Mesenchymal stem cell (in vitro differentiated cells and primary cell): ENCODE data around the gene IFITM1.
A peak's percentile ranks its signal among the peaks of the same experiment; 100 is the strongest.
"Not testable (repeated sequence)": the region's sequence is repeated elsewhere in the genome, so short reads cannot be mapped to it uniquely, and the experiment has no call there.

Experiments
- DNase-seq: peaks from one replicate; pipeline ENCODE4 v3.0.0-alpha.2; 2013
- H2AFZ ChIP-seq: one replicate; pipeline ENCODE4 v1.6.1; 2013; ENCODE audit warnings: low read depth, mild to moderate bottlenecking, control low read depth, inconsistent platforms, low read length, moderate library complexity
- H2AK5ac ChIP-seq: 2 replicates; pipeline ENCODE4 v1.6.1; 2013; ENCODE audit warnings: low read length, moderate library complexity, mild to moderate bottlenecking, inconsistent platforms; ENCODE audit not compliant: severe bottlenecking
- H2BK120ac ChIP-seq: one replicate; pipeline ENCODE4 v1.6.1; 2013; ENCODE audit warnings: low read depth, mild to moderate bottlenecking, inconsistent platforms, low read length, moderate library complexity
- H2BK12ac ChIP-seq, 2 experiments: one replicate each; pipeline ENCODE4 v1.6.1; 2013; ENCODE audit warnings: inconsistent platforms in 2 of 2, low read length in 2 of 2, mild to moderate bottlenecking in 2 of 2, moderate library complexity in 2 of 2, control low read depth in 1 of 2
- H2BK15ac ChIP-seq: one replicate; pipeline ENCODE4 v1.6.1; 2013; ENCODE audit warnings: mild to moderate bottlenecking, low read depth, inconsistent platforms; ENCODE audit not compliant: poor library complexity, severe bottlenecking
- H2BK5ac ChIP-seq: 2 replicates; pipeline ENCODE4 v1.6.1; 2013; ENCODE audit warnings: low read depth, mild to moderate bottlenecking, low read length, control low read depth, inconsistent platforms; ENCODE audit not compliant: poor library complexity, severe bottlenecking
- H3K14ac ChIP-seq, 2 experiments: one replicate each; pipeline ENCODE4 v1.6.1; 2013; ENCODE audit warnings: inconsistent platforms in 2 of 2, low read length in 2 of 2, control low read depth in 1 of 2, mild to moderate bottlenecking in 1 of 2, moderate library complexity in 1 of 2
- H3K18ac ChIP-seq, 2 experiments: one replicate each; pipeline ENCODE4 v1.6.1; 2013; ENCODE audit warnings: inconsistent platforms in 2 of 2, low read length in 2 of 2, control low read depth in 1 of 2, low read depth in 1 of 2, mild to moderate bottlenecking in 1 of 2
- H3K23ac ChIP-seq, 2 experiments: one replicate each; pipeline ENCODE4 v1.6.1; 2013; ENCODE audit warnings: inconsistent platforms in 2 of 2, low read length in 2 of 2, mild to moderate bottlenecking in 2 of 2, moderate library complexity in 2 of 2, control low read depth in 1 of 2
- H3K27ac ChIP-seq: 2 replicates; pipeline ENCODE4 v1.5.1; 2013; ENCODE audit warnings: mild to moderate bottlenecking, moderate library complexity, low read length, control low read depth, inconsistent platforms; ENCODE audit not compliant: poor library complexity, severe bottlenecking
- H3K27me3 ChIP-seq, 2 experiments: 2 replicates each; pipeline versions ENCODE4 v1.6.1 to v1.7.0; 2013; ENCODE audit warnings: low read length in 2 of 2, mild to moderate bottlenecking in 2 of 2, moderate library complexity in 2 of 2, control low read depth in 1 of 2, inconsistent platforms in 1 of 2; ENCODE audit not compliant: control insufficient read depth in 1 of 2, insufficient read depth in 1 of 2
- H3K36me3 ChIP-seq, 2 experiments: 2 replicates each; pipeline versions ENCODE4 v1.6.1 to v1.7.0; 2013; ENCODE audit warnings: low read length in 2 of 2, control low read depth in 1 of 2, inconsistent platforms in 1 of 2, low read depth in 1 of 2, mild to moderate bottlenecking in 1 of 2; ENCODE audit not compliant: insufficient read depth in 2 of 2, control insufficient read depth in 1 of 2
- H3K4ac ChIP-seq, 2 experiments: one replicate each; pipeline ENCODE4 v1.6.1; 2013; ENCODE audit warnings: inconsistent platforms in 2 of 2, low read length in 2 of 2, mild to moderate bottlenecking in 2 of 2, moderate library complexity in 2 of 2, control low read depth in 1 of 2, low read depth in 1 of 2
- H3K4me1 ChIP-seq: 2 replicates; pipeline ENCODE4 v1.6.1; 2013; ENCODE audit warnings: low read depth, low read length, control low read depth; ENCODE audit not compliant: control insufficient read depth, insufficient read depth
- H3K4me2 ChIP-seq: 2 replicates; pipeline ENCODE4 v1.6.1; 2013; ENCODE audit warnings: low read length, mild to moderate bottlenecking, inconsistent platforms; ENCODE audit not compliant: poor library complexity, severe bottlenecking
- H3K4me3 ChIP-seq, 2 experiments: 2 replicates each; pipeline versions ENCODE4 v1.5.1 to v1.7.0; 2013; ENCODE audit warnings: low read length in 2 of 2, mild to moderate bottlenecking in 2 of 2, control low read depth in 1 of 2, low read depth in 1 of 2; ENCODE audit not compliant: insufficient read depth in 1 of 2
- H3K79me1 ChIP-seq: replicated peaks from 2 replicates; pipeline ENCODE4 v1.6.1; 2013; ENCODE audit warnings: mild to moderate bottlenecking, control low read depth, low read length, inconsistent platforms; ENCODE audit not compliant: poor library complexity, severe bottlenecking
- H3K9ac ChIP-seq: 2 replicates; pipeline ENCODE4 v1.7.0; 2013; ENCODE audit warnings: mild to moderate bottlenecking, low read length, moderate library complexity
- H3K9me3 ChIP-seq: 2 replicates; pipeline ENCODE4 v1.7.0; 2013; ENCODE audit warnings: mild to moderate bottlenecking, low read length; ENCODE audit not compliant: control insufficient read depth
- H4K8ac ChIP-seq: one replicate; pipeline ENCODE4 v1.6.1; 2013; ENCODE audit warnings: inconsistent platforms, mild to moderate bottlenecking, low read length, moderate library complexity
- H4K91ac ChIP-seq: one replicate; pipeline ENCODE4 v1.6.1; 2013; ENCODE audit warnings: mild to moderate bottlenecking, low read length, inconsistent platforms
- WGBS: methylation state at CpG from one replicate; pipeline ENCODE4 v1.1.7; 2013; ENCODE audit warnings: mixed read lengths; 5-methylcytosine and 5-hydroxymethylcytosine counted together

Gene IFITM1

GRCh38 chr11:349270-349954 is 35.6 kb downstream of the IFITM1 start:
- not testable (repeated sequence) for H3K79me1 ChIP-seq, H2BK120ac ChIP-seq, H3K27ac ChIP-seq, H3K4me3 ChIP-seq, H2AK5ac ChIP-seq, H2BK5ac ChIP-seq, H3K4me2 ChIP-seq, H3K9me3 ChIP-seq, H2BK15ac ChIP-seq, H3K9ac ChIP-seq, H3K4me1 ChIP-seq, H3K4ac ChIP-seq, H3K27me3 ChIP-seq, DNase-seq, H3K36me3 ChIP-seq, H2AFZ ChIP-seq
- Histone ChIP-seq H3K18ac (peak overlapping the region in 1 of 2 experiments; percentile 42), H4K91ac (peak overlapping the region; percentile 82), H2BK12ac (peak overlapping the region in 1 of 2 experiments; percentile 82), H3K14ac (peak overlapping the region in 1 of 2 experiments; percentile 64), H3K23ac (peak overlapping the region in 1 of 2 experiments; percentile 19), H4K8ac (peak overlapping the region; percentile 76)
- WGBS: 62% methylated on average over 3 of the region's 8 CpGs

- 94% methylated on average over 16 of the region's 16 CpGs for WGBS
- H3K4me2 ChIP-seq, H3K27ac ChIP-seq, H2AK5ac ChIP-seq, H2BK5ac ChIP-seq, H3K14ac ChIP-seq, H3K4me3 ChIP-seq, H3K4me1 ChIP-seq, H3K36me3 ChIP-seq, H3K9me3 ChIP-seq, H2BK120ac ChIP-seq, H3K27me3 ChIP-seq, H2AFZ ChIP-seq, H4K91ac ChIP-seq, H3K79me1 ChIP-seq, DNase-seq, H3K23ac ChIP-seq, H3K4ac ChIP-seq: not testable (repeated sequence)
- Histone ChIP-seq H2BK15ac (peak overlapping the region; percentile 63), H4K8ac (peak overlapping the region; percentile 76), H3K9ac (peak overlapping the region; percentile 59), H2BK12ac (peak overlapping the region in 1 of 2 experiments; percentile 82), H3K18ac (peak overlapping the region; percentile 24 to 42)
Observed at GRCh38 chr11:350033-350722, 36.3 kb downstream of the IFITM1 start.

- Histone ChIP-seq H3K4me2 (no peak overlapping the region), H3K27me3 (peaks cover 0 to 2% of the 10 kb centered on the region in 2 experiments), H3K23ac (no peak overlapping the region), H3K4me3 (no peak overlapping the region), H3K79me1 (no peaks in the 10 kb centered on the region), H2BK12ac (no peak overlapping the region), H3K4me1 (peaks cover 12% of the 10 kb centered on the region), H3K36me3 (no peaks in the 10 kb centered on the region), H2AK5ac (no peak overlapping the region), H3K9me3 (no peaks in the 10 kb centered on the region), H3K9ac (peak overlapping the region; percentile 59), H3K14ac (no peak overlapping the region), H4K91ac (no peak overlapping the region), H2AFZ (no peak overlapping the region), H2BK15ac (peak overlapping the region; percentile 63), H4K8ac (peak overlapping the region; percentile 58), H2BK120ac (peak overlapping the region; percentile 54), H3K4ac (no peak overlapping the region), H3K18ac (peak overlapping the region in 1 of 2 experiments; percentile 24), H3K27ac (no peak overlapping the region), H2BK5ac (no peak overlapping the region)
- no peak for DNase-seq
- 80% methylated on average over 17 of the region's 18 CpGs for WGBS
Observed at GRCh38 chr11:350723-351255, 36.9 kb downstream of the IFITM1 start.

- peaks cover under 1 to 1% of the 10 kb centered on the region in 2 experiments for H3K36me3 ChIP-seq
- H3K4me1 ChIP-seq: peaks cover 12% of the 10 kb centered on the region
- 98% methylated on average over 14 of the region's 14 CpGs for WGBS
- no peak overlapping the region for H4K91ac ChIP-seq
- H2AK5ac ChIP-seq: peak overlapping the region; percentile 22
- no peak overlapping the region for H4K8ac ChIP-seq
- no peak for DNase-seq
- no peak overlapping the region for H3K14ac ChIP-seq
- H3K27me3 ChIP-seq: peaks cover 0 to 2% of the 10 kb centered on the region in 2 experiments
- no peak overlapping the region for H2BK15ac ChIP-seq
- peak overlapping the region; percentile 54 for H2BK120ac ChIP-seq
- H2BK5ac ChIP-seq: no peak overlapping the region
- peak overlapping the region in 1 of 2 experiments; percentile 45 for H2BK12ac ChIP-seq
- no peak overlapping the region for H3K4ac ChIP-seq
- H3K9ac ChIP-seq: peak overlapping the region; percentile 59
- H3K4me3 ChIP-seq: no peak overlapping the region
- no peak overlapping the region for H3K18ac ChIP-seq
- no peaks in the 10 kb centered on the region for H3K79me1 ChIP-seq
- no peak overlapping the region for H3K27ac ChIP-seq
- no peak overlapping the region for H3K4me2 ChIP-seq
- no peak overlapping the region for H3K23ac ChIP-seq
- no peaks in the 10 kb centered on the region for H3K9me3 ChIP-seq
- no peak overlapping the region for H2AFZ ChIP-seq
Observed at GRCh38 chr11:351411-351810, 37.6 kb downstream of the IFITM1 start.
